ENCODE data around the gene ZNF181.

DNA sequence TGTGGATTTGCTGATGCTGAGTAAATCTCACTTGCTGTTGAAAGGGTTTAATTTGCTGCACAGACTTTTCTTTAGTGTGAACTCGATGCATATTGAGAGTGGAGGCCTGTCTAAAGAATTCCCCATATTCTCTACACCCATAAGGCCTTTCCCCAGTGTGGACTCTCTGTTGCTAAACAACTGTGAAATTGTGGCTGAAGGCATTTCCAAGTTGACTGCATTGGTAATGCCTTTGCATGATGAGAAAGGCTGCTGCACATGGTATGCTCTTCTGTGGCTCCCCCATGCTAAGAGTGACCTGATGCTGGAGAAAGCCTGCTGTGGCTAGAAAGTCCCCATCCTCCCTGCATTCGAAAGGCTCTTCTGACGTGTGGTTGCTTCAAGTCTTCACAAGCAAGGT lies 45.6 kb downstream of the ZNF181 start:
- TF ChIP-seq CTCF (IDR thresholded peaks at IDR 0.05; ENCODE audit: poor library complexity) (no peak), EZH2phosphoT487 (IDR thresholded peaks at IDR 0.05; ENCODE audit: low read depth, severe bottlenecking, unreplicated experiment) (no peak)

All from hepatocyte (in vitro differentiated cells).